Endothelial cell of umbilical vein (primary cell): ENCODE data around the gene C2orf76. TPM values are rescaled to one million over a fixed set of nuclear protein-coding genes. Genes with fewer than 3 reads are reported as not detected.

ENCODE experiments used
- BruUV-seq: library from RNA; stranded (reverse); fragments of 400-500 nt; replicated peaks from 2 replicates; lab custom pipeline; 2021; lab: Mats Ljungman, UMichigan
- CTCF ChIA-PET: fragments of 300-600, 350-600 bp; sonication (Branson Sonifier 250); formaldehyde crosslinking; loops from one replicate; lab custom pipeline; 2021; ENCODE audit warnings: antibody characterized with exemption, inconsistent platforms; lab: Charles Lee
- POLR2A ChIA-PET: fragments of 300-600, 350-600 bp; sonication (Branson Sonifier 250); formaldehyde crosslinking; loops from one replicate; lab custom pipeline; 2021; ENCODE audit warnings: antibody characterized with exemption, inconsistent platforms; lab: Charles Lee
- DNase-seq: peaks from one replicate; pipeline ENCODE4 v3.0.0-alpha.2; 2011; ENCODE audit warnings: low read depth, low spot score
- FAIRE-seq: peaks from 2 replicates; lab custom pipeline; 2011; peaks lifted over from hg19 to GRCh38; lab: Jason Lieb, UNC
- H2AFZ ChIP-seq: 2 replicates; pipeline ENCODE4 v1.6.0; 2012; ENCODE audit warnings: low read depth, low read length, control low read depth, inconsistent platforms
- H3K27ac ChIP-seq: 2 replicates; pipeline ENCODE4 v1.5.1; 2011; ENCODE audit warnings: low read depth, mild to moderate bottlenecking, control low read depth, low read length, moderate library complexity; ENCODE audit not compliant: insufficient read depth
- H3K27me3 ChIP-seq, 2 experiments: 2 replicates each; pipeline versions ENCODE4 v1.6.0 to v1.6.1; 2011; ENCODE audit warnings: low read length in 2 of 2, mixed read lengths in 1 of 2; ENCODE audit not compliant: control insufficient read depth in 2 of 2, insufficient read depth in 2 of 2
- H3K36me3 ChIP-seq, 2 experiments: 2 replicates in 1 of 2; 3 replicates in 1 of 2; pipeline ENCODE4 v1.5.1; 2011; ENCODE audit warnings: low read length in 2 of 2, mild to moderate bottlenecking in 1 of 2, moderate library complexity in 1 of 2; ENCODE audit not compliant: control insufficient read depth in 2 of 2, insufficient read depth in 2 of 2; ENCODE audit errors: extremely low read depth in 1 of 2
- H3K4me1 ChIP-seq: 3 replicates; pipeline ENCODE4 v1.5.1; 2011; ENCODE audit warnings: mild to moderate bottlenecking, low read length; ENCODE audit not compliant: control insufficient read depth, insufficient read depth; ENCODE audit errors: extremely low read depth
- H3K4me2 ChIP-seq: 2 replicates; pipeline ENCODE4 v1.6.1; 2011; ENCODE audit warnings: low read length, control low read depth, mixed read lengths; ENCODE audit not compliant: insufficient read depth
- H3K4me3 ChIP-seq, 3 experiments: fragments of 200-600 bp in 1 of 3; sonication (generic), shearing (Covaris generic) in 1 of 3; replicated peaks in 1 of 3; 2 replicates each; pipeline ENCODE4 v1.5.1; 2011 to 2016; ENCODE audit warnings: control low read depth in 3 of 3, low read length in 3 of 3, mild to moderate bottlenecking in 2 of 3, inconsistent platforms in 1 of 3, low read depth in 1 of 3, moderate library complexity in 1 of 3; ENCODE audit not compliant: insufficient read depth in 1 of 3
- H3K79me2 ChIP-seq: 2 replicates; pipeline ENCODE4 v1.6.0; 2012; ENCODE audit warnings: low read length, inconsistent platforms; ENCODE audit not compliant: control insufficient read depth, insufficient read depth
- H3K9ac ChIP-seq: replicated peaks from 2 replicates; pipeline ENCODE3; 2011; ENCODE audit warnings: low read length, control low read depth; ENCODE audit not compliant: insufficient read depth; ENCODE audit errors: extremely low read depth
- H3K9me1 ChIP-seq: replicated peaks from 3 replicates; pipeline ENCODE4 v1.6.0; 2011; ENCODE audit warnings: mild to moderate bottlenecking, low read length; ENCODE audit not compliant: control insufficient read depth, insufficient read depth; ENCODE audit errors: extremely low read depth
- H3K9me3 ChIP-seq: replicated peaks from 2 replicates; pipeline ENCODE4 v1.5.1; 2012; ENCODE audit warnings: low read length, inconsistent platforms; ENCODE audit not compliant: control insufficient read depth, insufficient read depth
- H4K20me1 ChIP-seq: replicated peaks from 2 replicates; pipeline ENCODE3; 2011; ENCODE audit warnings: mild to moderate bottlenecking, low read length; ENCODE audit not compliant: control insufficient read depth, insufficient read depth; ENCODE audit errors: extremely low read depth
- EZH2 ChIP-seq: IDR thresholded peaks from 2 replicates; pipeline ENCODE4 v1.6.1; 2012; ENCODE audit warnings: borderline replicate concordance, low read depth, mild to moderate bottlenecking, moderate library complexity, low read length, inconsistent platforms; ENCODE audit not compliant: severe bottlenecking
- FOS ChIP-seq: IDR thresholded peaks from 2 replicates; pipeline ENCODE4 v1.6.1; 2011; ENCODE audit warnings: mild to moderate bottlenecking, low read length, moderate library complexity, borderline replicate concordance; ENCODE audit not compliant: insufficient read depth
- GATA2 ChIP-seq: IDR thresholded peaks from 2 replicates; pipeline ENCODE4 v1.7.0; 2011; ENCODE audit warnings: low read depth, mild to moderate bottlenecking, moderate library complexity, mixed read lengths, low read length; ENCODE audit not compliant: insufficient read length, insufficient read depth
- JUN ChIP-seq: IDR thresholded peaks from 2 replicates; pipeline ENCODE4 v1.6.1; 2011; ENCODE audit warnings: borderline replicate concordance, low read depth; ENCODE audit not compliant: insufficient read length, insufficient read depth
- MAX ChIP-seq: IDR thresholded peaks from 2 replicates; pipeline ENCODE4 v1.6.1; 2011; ENCODE audit not compliant: insufficient read depth, insufficient read length
- MYC ChIP-seq: IDR thresholded peaks from one replicate; pipeline ENCODE4 v1.6.1; 2011; ENCODE audit warnings: mild to moderate bottlenecking, low read depth, low read length
- POLR2A ChIP-seq: IDR thresholded peaks from 2 replicates; pipeline ENCODE4 v1.6.1; 2012; ENCODE audit warnings: low read depth, mild to moderate bottlenecking, control low read depth, low read length
- POLR2AphosphoS5 ChIP-seq: IDR thresholded peaks from 2 replicates; pipeline ENCODE4 v1.6.1; 2012; ENCODE audit warnings: low read depth, mild to moderate bottlenecking, control low read depth, low read length, moderate library complexity; ENCODE audit not compliant: insufficient read depth
- dilution Hi-C: fragments of 300-500 bp; cut with MboI; formaldehyde crosslinking; loops from one replicate; pipeline ENCODE4 v1.15.0; 2019; ENCODE audit warnings: low sequenced_read_pairs; ENCODE audit not compliant: extremely low pct_ligation_motif_present
- intact Hi-C: fragments of 100-400 bp; cut with micrococcal nuclease; formaldehyde crosslinking; loops from one replicate; pipeline ENCODE4 v1.10.0; 2022
- polyA plus RNA-seq, 4 experiments: library from polyadenylated mRNA; depleted of rRNA in 3 of 4; stranded (reverse) in 3 of 4; unstranded in 1 of 4; fragments of >200 nt; gene quantifications; 2 replicates each; pipeline versions ENCODE4 v1.2.1 to v1.2.3, GENCODE V29; 2011 to 2012; ENCODE audit warnings: missing spikeins in 1 of 4
- total RNA-seq: library from RNA; stranded (reverse); gene quantifications from 2 replicates; pipeline ENCODE4 v1.2.3, GENCODE V29; 2021
- TF ChIP-seq, protein P1 (sequence below), 2 donors: IDR thresholded peaks; 1 replicate in 1 of 2; 2 replicates in 1 of 2; pipeline ENCODE4 v1.5.1; 2011; ENCODE audit warnings: low read length in 2 of 2, mild to moderate bottlenecking in 2 of 2, moderate library complexity in 2 of 2, control low read depth in 1 of 2, inconsistent platforms in 1 of 2, low read depth in 1 of 2; ENCODE audit not compliant: insufficient read depth in 1 of 2; ENCODE audit errors: extremely low read depth in 1 of 2

C2orf76 gene
- total and polyA plus RNA-seq, 2 donors (not counting 3 experiments of a cell fraction or from before 2014, with no cell fraction given): 7.4 to 12.1 TPM

- ChIA-PET POLR2A (no interaction called here), CTCF (interaction anchor here (1.5 kb wide), 1 partner anchor 16 kb away, joined by 4 read pairs; no protein-coding TSS in a partner anchor)
- H3K4me1 ChIP-seq: no peaks in the 10 kb centered on the region
- intact Hi-C loops (no loop called here), dilution Hi-C loops (no loop called here)
- no peak overlapping the region for H3K4me3 ChIP-seq
- no peaks in the 10 kb centered on the region for H3K9me3 ChIP-seq
- no peak for TF ChIP-seq EZH2
- TF ChIP-seq JUN: no peak
- TF ChIP-seq POLR2AphosphoS5: no peak
- TF ChIP-seq FOS: no peak
- TF ChIP-seq MYC: no peak
- no peak for TF ChIP-seq GATA2
- TF ChIP-seq POLR2A: no peak
- TF ChIP-seq, protein P1, sequence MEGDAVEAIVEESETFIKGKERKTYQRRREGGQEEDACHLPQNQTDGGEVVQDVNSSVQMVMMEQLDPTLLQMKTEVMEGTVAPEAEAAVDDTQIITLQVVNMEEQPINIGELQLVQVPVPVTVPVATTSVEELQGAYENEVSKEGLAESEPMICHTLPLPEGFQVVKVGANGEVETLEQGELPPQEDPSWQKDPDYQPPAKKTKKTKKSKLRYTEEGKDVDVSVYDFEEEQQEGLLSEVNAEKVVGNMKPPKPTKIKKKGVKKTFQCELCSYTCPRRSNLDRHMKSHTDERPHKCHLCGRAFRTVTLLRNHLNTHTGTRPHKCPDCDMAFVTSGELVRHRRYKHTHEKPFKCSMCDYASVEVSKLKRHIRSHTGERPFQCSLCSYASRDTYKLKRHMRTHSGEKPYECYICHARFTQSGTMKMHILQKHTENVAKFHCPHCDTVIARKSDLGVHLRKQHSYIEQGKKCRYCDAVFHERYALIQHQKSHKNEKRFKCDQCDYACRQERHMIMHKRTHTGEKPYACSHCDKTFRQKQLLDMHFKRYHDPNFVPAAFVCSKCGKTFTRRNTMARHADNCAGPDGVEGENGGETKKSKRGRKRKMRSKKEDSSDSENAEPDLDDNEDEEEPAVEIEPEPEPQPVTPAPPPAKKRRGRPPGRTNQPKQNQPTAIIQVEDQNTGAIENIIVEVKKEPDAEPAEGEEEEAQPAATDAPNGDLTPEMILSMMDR (IDR thresholded peaks at IDR 0.05; ENCODE audit: extremely low read depth in 1 of 2, insufficient read depth in 1 of 2, low read depth in 1 of 2, low read length in 2 of 2): no peak
- TF ChIP-seq MAX: no peak
- no peak overlapping the region for H2AFZ ChIP-seq
- H3K27ac ChIP-seq: no peak overlapping the region
- no peaks in the 10 kb centered on the region for H4K20me1 ChIP-seq
- H3K27me3 ChIP-seq: no peaks in the 10 kb centered on the region
- DNase-seq (peak; percentile 24), FAIRE-seq (no peak)
- no peak overlapping the region for H3K4me2 ChIP-seq
- no peaks in the 10 kb centered on the region for H3K36me3 ChIP-seq
- H3K79me2 ChIP-seq: no peaks in the 10 kb centered on the region
- BruUV-seq: no TSS peak
- no peaks in the 10 kb centered on the region for H3K9me1 ChIP-seq
- H3K9ac ChIP-seq: no peak overlapping the region
These were observed 59.1 kb downstream of the C2orf76 start for GRCh38 chr2:119307419-119308140.
